ENCODE results near the gene SMCR8. TPM values are rescaled to one million over a fixed set of nuclear protein-coding genes. Genes with fewer than 3 reads are reported as not detected.

The SMCR8 gene
- total RNA-seq (2022; extraction: Qiagen RNA extraction) = 13.4 to 15.5 TPM (median 15.0 TPM) in 5 replicates

GRCh38 chr17:18314731-18315561, at the start of gene SMCR8, which contains the start of gene TOP3A:
TSS of gene SMCR8 (plus strand) at chr17:18315293. CDS start at chr17:18315790, 497 bp downstream.
TSS of gene TOP3A (minus strand) at chr17:18314994. CDS start at chr17:18314778, 216 bp downstream.

GRCh38 chr17:18363101-18364049, 48.3 kb downstream of the SMCR8 start, which contains the start of gene SHMT1:
TSS of gene SHMT1 (minus strand) at chr17:18363550. CDS start at chr17:18355981, 7,569 bp downstream.

Other genes starting within 250 kb of the SMCR8 start
- 47.0 to 54.4 TPM (median 50.7 TPM) in 5 replicates for gene DRG2, start 227.3 kb upstream of the SMCR8 start, total RNA-seq (2022; extraction: Qiagen RNA extraction)
- gene MYO15A, start 206.5 kb upstream of the SMCR8 start, total RNA-seq (2022; extraction: Qiagen RNA extraction) = 0.45 to 0.56 TPM (median 0.52 TPM) in 5 replicates
- 45.6 to 51.8 TPM (median 49.4 TPM) in 5 replicates for gene ALKBH5, start 131.5 kb upstream of the SMCR8 start, total RNA-seq (2022; extraction: Qiagen RNA extraction)
- gene LLGL1, start 89.7 kb upstream of the SMCR8 start, total RNA-seq (2022; extraction: Qiagen RNA extraction) = 12.5 to 16.9 TPM (median 15.6 TPM) in 5 replicates
- 215 to 250 TPM (median 237 TPM) in 5 replicates for gene FLII, start 56.6 kb upstream of the SMCR8 start, total RNA-seq (2022; extraction: Qiagen RNA extraction)
- 7.8 to 12.0 TPM (median 10.7 TPM) in 5 replicates for gene MIEF2, start 54.6 kb upstream of the SMCR8 start, total RNA-seq (2022; extraction: Qiagen RNA extraction)
- 30.6 to 37.4 TPM (median 32.8 TPM) in 5 replicates for gene TOP3A, start 299 bp upstream of the SMCR8 start, total RNA-seq (2022; extraction: Qiagen RNA extraction)
- gene SHMT1, start 48.3 kb downstream of the SMCR8 start, total RNA-seq (2022; extraction: Qiagen RNA extraction) = 43.3 to 47.5 TPM (median 46.8 TPM) in 5 replicates
- not detected in 5 replicates for gene EVPLL, start 62.5 kb downstream of the SMCR8 start, total RNA-seq (2022; extraction: Qiagen RNA extraction)
- not detected in 5 replicates for gene LGALS9C, start 161.5 kb downstream of the SMCR8 start, total RNA-seq (2022; extraction: Qiagen RNA extraction)

Measured in A549 treated with AZD2906 at 1 μM for 4 hours (cell line).